AML-193 (cell line): ENCODE results near the gene DET1.
"Not testable (repeated sequence)": the region's sequence is repeated elsewhere in the genome, so short reads cannot be mapped to it uniquely, and the experiment has no call there.

Experiments used
- DNase-seq, 2 experiments: peaks; one replicate each; lab custom pipeline; 2025; lab: John Stamatoyannopoulos, UW

The DET1 gene

GRCh38 chr15:88546248-88547129, at the start of gene DET1:
Gene DET1 (minus strand): TSS chr15:88546681. CDS start chr15:88531705, 14,976 bp downstream.
- DNase-seq: peak; percentile 93 to 97

GRCh38 chr15:88591384-88591783, 44.9 kb upstream of the DET1 start:
- DNase-seq: no peak

- DNase-seq: no peak
Measured at GRCh38 chr15:88590759-88591158, 44.3 kb upstream of the DET1 start.

GRCh38 chr15:88586401-88587162, 40.1 kb upstream of the DET1 start:
- DNase-seq: no peak

- DNase-seq: no peak
Measured at GRCh38 chr15:88580532-88580931, 34.1 kb upstream of the DET1 start.

GRCh38 chr15:88579322-88579721, 32.8 kb upstream of the DET1 start:
- no peak for DNase-seq

GRCh38 chr15:88574655-88575054, 28.2 kb upstream of the DET1 start:
- no peak for DNase-seq

GRCh38 chr15:88574077-88574476, 27.6 kb upstream of the DET1 start:
- DNase-seq: no peak

- no peak for DNase-seq
Measured at GRCh38 chr15:88571852-88572259, 25.4 kb upstream of the DET1 start.

- no peak for DNase-seq
Measured at GRCh38 chr15:88571153-88571851, 24.8 kb upstream of the DET1 start.

GRCh38 chr15:88568589-88568988, 22.1 kb upstream of the DET1 start:
- no peak for DNase-seq

- no peak for DNase-seq
Measured at GRCh38 chr15:88564741-88565140, 18.3 kb upstream of the DET1 start.

GRCh38 chr15:88563638-88564037, 17.2 kb upstream of the DET1 start:
- no peak for DNase-seq

GRCh38 chr15:88559565-88559964, 13.1 kb upstream of the DET1 start:
- not testable (repeated sequence) for DNase-seq

GRCh38 chr15:88558026-88558425, 11.5 kb upstream of the DET1 start:
- DNase-seq: not testable (repeated sequence)

- DNase-seq: not testable (repeated sequence)
Measured at GRCh38 chr15:88548009-88548408, 1.5 kb upstream of the DET1 start.

GRCh38 chr15:88545578-88546247, 768 bp downstream of the DET1 start:
- DNase-seq: not testable (repeated sequence)

- DNase-seq: no peak
Measured at GRCh38 chr15:88543065-88543776, 3.3 kb downstream of the DET1 start.

GRCh38 chr15:88542342-88542733, 4.1 kb downstream of the DET1 start:
- no peak for DNase-seq

GRCh38 chr15:88541709-88542341, 4.7 kb downstream of the DET1 start:
- DNase-seq: no peak

GRCh38 chr15:88541111-88541510, 5.4 kb downstream of the DET1 start:
- DNase-seq: not testable (repeated sequence)
